GM23248 (cell line): ENCODE results near the gene TUBGCP6. TPM values are rescaled to one million over a fixed set of nuclear protein-coding genes. Genes with fewer than 3 reads are reported as not detected.

Experiments used
- DNase-seq: peaks from one replicate; pipeline ENCODE4 v3.0.0-alpha.2; 2015
- H2AFZ ChIP-seq: fragments of 200-600 bp; sonication (generic); 2 replicates; pipeline ENCODE4 v1.6.1; 2016; ENCODE audit warnings: antibody characterized with exemption
- H3F3A ChIP-seq: fragments of 200-600 bp; sonication (generic); 2 replicates; pipeline ENCODE4 v1.6.1; 2016; ENCODE audit warnings: mild to moderate bottlenecking, antibody characterized with exemption, mixed run types; ENCODE audit not compliant: insufficient read depth
- H3K27ac ChIP-seq: fragments of 200-600 bp; sonication (generic); 2 replicates; pipeline ENCODE4 v1.5.1; 2016; ENCODE audit warnings: mild to moderate bottlenecking
- H3K27me3 ChIP-seq: fragments of 200-600 bp; sonication (generic); replicated peaks from 2 replicates; pipeline ENCODE4 v1.6.1; 2016; ENCODE audit warnings: mild to moderate bottlenecking; ENCODE audit not compliant: insufficient read depth
- H3K36me3 ChIP-seq: fragments of 200-600 bp; sonication (generic); 2 replicates; pipeline ENCODE4 v1.6.1; 2016; ENCODE audit warnings: low read depth, mild to moderate bottlenecking
- H3K4me1 ChIP-seq: fragments of 200-600 bp; sonication (generic); 2 replicates; pipeline ENCODE4 v1.6.1; 2016; ENCODE audit warnings: mild to moderate bottlenecking; ENCODE audit not compliant: insufficient read depth
- H3K4me2 ChIP-seq: fragments of 200-600 bp; sonication (generic); one replicate; pipeline ENCODE4 v1.6.1; 2016; ENCODE audit warnings: mild to moderate bottlenecking; ENCODE audit not compliant: unreplicated experiment
- H3K4me3 ChIP-seq: fragments of 200-600 bp; sonication (generic); 2 replicates; pipeline ENCODE4 v1.5.1; 2016; ENCODE audit warnings: mild to moderate bottlenecking
- H3K79me2 ChIP-seq: fragments of 200-600 bp; sonication (generic); 2 replicates; pipeline ENCODE4 v1.6.1; 2016; ENCODE audit warnings: mild to moderate bottlenecking; ENCODE audit not compliant: insufficient read depth
- H3K9ac ChIP-seq: fragments of 200-600 bp; sonication (generic); 2 replicates; pipeline ENCODE4 v1.6.1; 2016; ENCODE audit warnings: mild to moderate bottlenecking
- H3K9me2 ChIP-seq: fragments of 200-600 bp; sonication (generic); 2 replicates; pipeline ENCODE4 v1.6.1; 2016; ENCODE audit warnings: mixed run types, mild to moderate bottlenecking, moderate library complexity; ENCODE audit not compliant: insufficient read depth
- H3K9me3 ChIP-seq: fragments of 200-600 bp; sonication (generic); one replicate; pipeline ENCODE4 v1.6.1; 2017; ENCODE audit warnings: low read depth
- H4K20me1 ChIP-seq: fragments of 200-600 bp; sonication (generic); 2 replicates; pipeline ENCODE4 v1.6.0; 2016; ENCODE audit not compliant: insufficient read depth
- EZH2 ChIP-seq: fragments of 200-600 bp; sonication (generic); IDR thresholded peaks from 2 replicates; pipeline ENCODE4 v1.6.1; 2018; ENCODE audit warnings: antibody characterized with exemption, mild to moderate bottlenecking; ENCODE audit not compliant: insufficient read depth, poor library complexity, severe bottlenecking
- EZH2phosphoT487 ChIP-seq: fragments of 200-600 bp; sonication (generic); IDR thresholded peaks from 2 replicates; pipeline ENCODE4 v1.6.1; 2018; ENCODE audit warnings: antibody characterized with exemption, moderate library complexity, mild to moderate bottlenecking, low read depth; ENCODE audit not compliant: insufficient read depth
- WGBS, 2 experiments: methylation state at CpG; one replicate each; pipeline ENCODE4 v1.1.6; 2015 to 2017; ENCODE audit warnings: low lambda C conversion rate in 2 of 2, low coverage in 1 of 2; ENCODE audit errors: missing lambda C conversion rate in 2 of 2; 5-methylcytosine and 5-hydroxymethylcytosine counted together
- in situ Hi-C: fragments of 300-500 bp; cut with MboI; formaldehyde crosslinking; loops from 2 replicates; pipeline ENCODE4 v1.15.0; 2020
- polyA plus RNA-seq: library from polyadenylated mRNA; unstranded; fragments of >200 nt; fragmentation: Nextera tagmentation; extraction: Ambion mirVana; gene quantifications from 2 replicates; pipeline ENCODE4 v1.2.1, GENCODE V29; 2016
- total RNA-seq: library from RNA; depleted of rRNA; stranded (reverse); fragments of >200 nt; shearing (Covaris generic); gene quantifications from 2 replicates; pipeline ENCODE4 v1.2.3, GENCODE V29; 2014

The TUBGCP6 gene
- total and polyA plus RNA-seq, 2 experiments from 2014 or later: 16.6 to 32.0 TPM

DNA sequence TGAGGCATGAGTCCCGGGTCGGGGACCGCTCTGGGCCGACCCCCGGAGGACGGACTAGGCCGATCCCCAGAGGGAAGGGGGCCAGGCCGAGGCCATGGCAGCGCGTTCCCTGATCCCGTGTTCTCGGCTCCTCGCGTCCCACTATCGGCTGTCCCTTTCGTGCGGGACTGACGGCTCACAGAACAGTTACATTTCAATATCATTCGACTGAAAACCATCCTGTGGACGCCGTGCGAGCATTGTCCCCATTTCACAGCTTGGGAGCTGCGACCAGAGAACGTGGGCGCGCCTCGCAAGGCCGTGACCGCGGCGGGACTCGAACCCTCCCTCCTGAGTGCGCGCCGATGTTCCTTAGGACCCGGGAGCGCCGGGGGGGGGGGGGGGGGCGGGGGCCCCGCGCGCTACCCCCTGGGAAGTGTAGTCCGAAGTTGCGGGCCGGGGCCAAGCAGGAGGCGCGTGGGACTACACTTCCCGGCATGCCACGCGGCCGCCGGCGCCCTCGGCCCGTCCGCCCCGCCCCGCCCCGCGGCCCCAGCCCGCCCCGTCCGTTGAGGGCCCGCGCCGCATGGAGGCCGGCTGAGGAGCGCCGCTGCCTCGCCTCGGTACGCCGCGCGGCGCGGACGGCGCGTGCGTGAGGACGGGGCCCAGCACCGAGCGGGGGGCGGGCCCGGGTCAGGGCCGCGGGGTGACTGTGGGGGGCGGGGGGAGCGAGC is 59.3 kb downstream of the TUBGCP6 start, which contains the start of gene TRABD:
Gene TRABD, plus strand, starts transcription at position 539 of the 713 bp plus-strand sequence. CDS start 7,148 bp downstream, outside the sequence.
- in situ Hi-C loops: no loop called here
- 7 to 12% methylated on average over 38 to 49 of the region's 90 CpGs for WGBS, 2 experiments
- 0 out of 2 replicates have a peak within 1 kb of the TSS, but pooled peaks have one; percentile 3 for H3K27ac ChIP-seq

DNA sequence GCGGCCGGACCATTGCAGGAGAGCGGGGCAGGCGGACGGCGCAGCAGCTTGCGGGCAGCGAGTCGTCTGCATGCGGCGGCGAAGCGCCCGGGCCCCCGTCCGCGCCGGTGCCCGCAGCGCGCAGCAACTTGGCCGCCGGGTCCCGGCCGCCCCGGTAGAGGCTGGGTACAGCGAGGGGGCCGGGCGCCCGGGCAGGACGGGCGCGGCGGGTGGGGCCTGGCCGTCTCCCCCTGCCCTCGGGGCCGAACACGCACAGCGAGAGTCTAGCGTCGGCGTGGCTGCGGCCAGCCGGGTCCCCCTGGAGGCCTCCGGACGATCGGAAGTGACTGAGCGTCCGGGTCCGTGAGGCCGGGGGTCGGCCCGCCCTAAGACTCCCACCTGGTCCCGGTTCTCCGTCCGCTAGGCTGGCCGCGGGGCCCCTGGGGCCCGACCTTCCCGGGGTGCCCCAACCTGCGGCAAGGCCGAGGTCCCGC is 59.9 kb downstream of the TUBGCP6 start:
- TF ChIP-seq EZH2phosphoT487 (no peak), EZH2 (no peak)
- peak overlapping the region; percentile 90 for H2AFZ ChIP-seq
- no peaks in the 10 kb centered on the region for H3K27me3 ChIP-seq
- no peak for DNase-seq
- no peaks in the 10 kb centered on the region for H3K36me3 ChIP-seq
- peaks cover 39% of the 10 kb centered on the region for H3K79me2 ChIP-seq
- 41 to 54% methylated on average over 31 to 42 of the region's 63 CpGs for WGBS, 2 experiments
- no peaks in the 10 kb centered on the region for H3K9me2 ChIP-seq
- no peak overlapping the region for H3K27ac ChIP-seq
- H3K4me3 ChIP-seq: peak overlapping the region; percentile 54
- H3F3A ChIP-seq: no peaks in the 10 kb centered on the region
- H3K9me3 ChIP-seq: no peaks in the 10 kb centered on the region
- in situ Hi-C loops: no loop called here
- H3K4me1 ChIP-seq: 0 out of 2 replicates have a peak, but pooled peaks cover 5% of the 10 kb centered on the region
- peak overlapping the region; percentile 45 for H3K4me2 ChIP-seq
- H3K9ac ChIP-seq: peak overlapping the region; percentile 63
- H4K20me1 ChIP-seq: no peaks in the 10 kb centered on the region

More for the DNA sequence above, 59.3 kb downstream of the TUBGCP6 start, which contains the start of gene TRABD:
- Histone ChIP-seq H3F3A (no peaks in the 10 kb centered on the region), H3K9me2 (no peaks in the 10 kb centered on the region), H3K4me3 (peak within 1 kb of the TSS; percentile 74), H3K9ac (peak within 1 kb of the TSS; percentile 72), H3K36me3 (no peaks in the 10 kb centered on the region), H3K27me3 (no peaks in the 10 kb centered on the region), H2AFZ (peak within 1 kb of the TSS; percentile 90), H3K4me1 (0 out of 2 replicates have a peak, but pooled peaks cover 5% of the 10 kb centered on the region), H3K79me2 (peaks cover 45% of the 10 kb centered on the region), H4K20me1 (no peaks in the 10 kb centered on the region), H3K4me2 (peak within 1 kb of the TSS; percentile 95), H3K9me3 (no peaks in the 10 kb centered on the region)
- peak; percentile 96 for DNase-seq
- TF ChIP-seq EZH2phosphoT487: no peak
- TF ChIP-seq EZH2: no peak

DNA sequence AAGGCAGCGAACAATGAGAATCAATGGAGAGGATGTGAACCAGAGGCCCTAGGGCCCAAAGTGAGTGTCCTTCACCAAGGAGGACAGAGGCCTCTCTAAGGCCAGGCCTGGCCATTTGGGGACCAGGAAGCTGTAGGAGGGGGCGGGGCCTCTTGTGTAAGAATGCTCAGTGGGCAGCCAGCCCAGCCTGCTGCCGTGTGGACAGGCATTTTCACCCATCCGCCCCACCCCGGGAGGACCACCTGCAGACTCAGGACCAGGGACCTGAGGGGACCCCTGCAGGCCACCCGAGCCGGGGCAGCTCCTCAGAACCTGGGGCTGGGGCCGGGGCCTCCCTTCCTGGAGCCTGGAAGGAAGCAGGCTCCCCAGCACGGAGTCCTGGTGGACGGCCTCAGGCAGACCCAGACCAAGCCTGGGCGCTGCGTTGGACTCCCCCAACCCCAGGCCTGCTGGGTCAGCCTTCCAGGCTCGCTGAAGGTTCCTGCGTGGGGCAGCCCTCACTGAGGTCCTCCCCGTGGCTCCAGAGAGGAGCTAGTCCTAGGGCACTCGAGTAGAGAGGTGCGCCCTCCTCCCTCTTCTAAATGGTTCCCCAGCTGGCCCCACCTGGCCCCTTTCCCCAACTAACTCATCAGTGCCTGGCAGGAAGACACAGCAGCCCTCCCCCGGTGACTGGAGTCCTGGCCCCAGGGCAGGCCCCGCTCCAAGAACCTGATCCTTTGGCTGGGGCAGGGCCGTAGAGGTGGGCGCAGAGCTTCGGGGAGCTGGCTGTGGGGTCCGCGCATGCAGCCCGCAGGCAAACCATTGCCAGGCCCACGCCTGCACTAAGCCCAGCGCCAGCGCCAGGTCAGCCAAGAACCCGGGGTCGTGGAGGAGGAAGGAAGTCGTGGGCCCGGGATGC is 60.6 kb downstream of the TUBGCP6 start:
- Histone ChIP-seq H2AFZ (no peak overlapping the region), H3K79me2 (peaks cover 32% of the 10 kb centered on the region), H3K36me3 (no peaks in the 10 kb centered on the region), H3K9ac (no peak overlapping the region), H3K9me3 (no peaks in the 10 kb centered on the region), H3K4me3 (no peak overlapping the region), H3K4me2 (no peak overlapping the region), H3K9me2 (no peaks in the 10 kb centered on the region), H3K27me3 (no peaks in the 10 kb centered on the region), H3F3A (no peaks in the 10 kb centered on the region), H3K27ac (no peak overlapping the region), H4K20me1 (no peaks in the 10 kb centered on the region), H3K4me1 (0 out of 2 replicates have a peak, but pooled peaks cover 5% of the 10 kb centered on the region)
- TF ChIP-seq EZH2phosphoT487 (no peak), EZH2 (no peak)
- DNase-seq: peak; percentile 77
- in situ Hi-C loops: no loop called here
- WGBS, 2 experiments: 81 to 84% methylated on average over 28 of the region's 32 CpGs

DNA sequence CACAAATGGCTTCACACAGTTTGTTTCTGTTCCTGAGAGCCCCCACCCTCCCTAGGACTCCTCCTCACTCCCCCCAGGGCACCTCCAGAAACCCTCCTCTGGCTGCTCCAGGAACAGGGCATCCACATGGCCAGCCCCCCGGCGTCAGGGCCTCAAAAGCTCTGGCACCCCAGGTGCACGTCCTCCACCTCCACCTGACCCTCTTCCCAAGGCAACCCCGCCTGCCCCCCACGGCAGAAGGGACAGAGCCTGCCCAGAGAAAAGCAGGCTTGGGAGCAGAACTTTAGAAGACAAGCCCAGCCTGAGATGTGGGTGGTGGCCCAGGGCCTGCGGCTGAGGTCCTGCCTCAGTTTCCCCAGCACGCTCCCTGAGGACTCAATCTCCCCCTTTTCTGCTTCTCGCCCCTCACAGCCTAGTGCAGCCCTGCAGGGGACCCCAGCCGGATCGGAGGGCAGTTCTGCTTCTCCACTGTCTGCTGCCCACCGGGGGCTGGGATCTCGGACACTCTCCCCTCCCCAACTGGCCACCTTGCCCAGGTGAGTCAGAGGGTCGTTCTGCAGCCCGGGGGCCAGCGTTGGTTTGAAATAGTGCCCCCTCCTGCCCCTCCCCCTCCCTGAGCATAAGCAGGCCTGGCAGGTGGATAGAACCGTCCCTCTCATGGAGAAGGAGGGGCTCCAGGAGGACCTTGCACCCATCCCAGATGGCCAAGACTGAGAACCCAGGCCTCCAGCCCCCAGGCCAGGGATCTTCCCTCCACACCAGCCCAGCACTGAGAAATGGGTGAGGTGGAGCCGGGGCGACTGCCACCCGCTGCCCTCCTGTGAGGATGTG is 61.5 kb downstream of the TUBGCP6 start:
- no peaks in the 10 kb centered on the region for H3K9me2 ChIP-seq
- H3K4me1 ChIP-seq: 0 out of 2 replicates have a peak, but pooled peaks cover 5% of the 10 kb centered on the region
- H3F3A ChIP-seq: no peaks in the 10 kb centered on the region
- no peaks in the 10 kb centered on the region for H3K9me3 ChIP-seq
- peaks cover 23% of the 10 kb centered on the region for H3K79me2 ChIP-seq
- TF ChIP-seq EZH2 (no peak), EZH2phosphoT487 (no peak)
- no peak overlapping the region for H3K4me3 ChIP-seq
- H2AFZ ChIP-seq: no peak overlapping the region
- no peaks in the 10 kb centered on the region for H3K36me3 ChIP-seq
- no peak overlapping the region for H3K9ac ChIP-seq
- H3K27ac ChIP-seq: no peak overlapping the region
- H3K27me3 ChIP-seq: 0 out of 2 replicates have a peak, but pooled peaks cover under 1% of the 10 kb centered on the region
- no peak for DNase-seq
- no peaks in the 10 kb centered on the region for H4K20me1 ChIP-seq
- no peak overlapping the region for H3K4me2 ChIP-seq
- 73 to 84% methylated on average over 14 to 19 of the region's 19 CpGs for WGBS, 2 experiments
- in situ Hi-C loops: no loop called here
